Stimulated activated CD4-positive, alpha-beta T cell treated with anti-CD3 and anti-CD28 coated beads, Interleukin-4, amount 100 ng/mL, for 48 hours (primary cell): ENCODE results near the gene ZEB2.

ENCODE experiments used
- DNase-seq, 2 donors: peaks; one replicate each; pipeline ENCODE4 v3.0.0-alpha.2; 2020; ENCODE audit warnings: low read depth in 2 of 2

ZEB2 gene

DNA sequence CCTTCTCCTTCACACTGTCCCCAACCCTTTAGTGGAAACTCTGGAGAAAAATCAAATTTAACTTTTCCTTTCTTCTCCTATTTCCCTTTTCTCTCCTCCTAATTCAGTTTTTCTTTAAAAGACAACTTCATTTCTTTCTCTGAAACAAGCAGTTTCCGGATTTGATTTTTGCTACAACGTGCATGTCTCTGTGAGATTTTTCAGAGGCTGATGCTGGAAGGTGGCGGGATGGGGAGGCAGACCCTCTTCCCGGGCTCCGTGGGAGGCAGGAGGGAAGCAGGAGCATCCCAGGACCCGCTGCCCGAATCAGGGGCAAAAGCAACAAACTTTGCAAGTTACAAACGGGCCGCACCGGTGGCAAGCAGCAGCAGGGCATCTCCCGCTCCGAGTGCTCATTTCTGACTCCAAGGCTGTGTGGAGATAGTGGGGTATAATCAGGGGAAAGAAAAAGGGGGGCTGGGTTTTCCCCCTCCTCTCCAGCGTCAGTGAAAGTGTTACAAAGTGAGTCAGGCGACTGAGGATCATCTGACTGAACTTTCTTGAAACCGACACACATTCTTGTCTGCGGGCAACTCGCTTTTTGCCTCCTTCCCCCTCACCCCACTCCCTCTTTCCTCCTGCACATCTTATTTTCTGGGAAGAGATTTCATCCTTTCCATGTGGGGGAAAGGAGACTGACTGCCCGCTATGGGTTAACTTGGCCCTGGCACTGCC lies 6.4 kb downstream of the ZEB2 start:
- no peak for DNase-seq

DNA sequence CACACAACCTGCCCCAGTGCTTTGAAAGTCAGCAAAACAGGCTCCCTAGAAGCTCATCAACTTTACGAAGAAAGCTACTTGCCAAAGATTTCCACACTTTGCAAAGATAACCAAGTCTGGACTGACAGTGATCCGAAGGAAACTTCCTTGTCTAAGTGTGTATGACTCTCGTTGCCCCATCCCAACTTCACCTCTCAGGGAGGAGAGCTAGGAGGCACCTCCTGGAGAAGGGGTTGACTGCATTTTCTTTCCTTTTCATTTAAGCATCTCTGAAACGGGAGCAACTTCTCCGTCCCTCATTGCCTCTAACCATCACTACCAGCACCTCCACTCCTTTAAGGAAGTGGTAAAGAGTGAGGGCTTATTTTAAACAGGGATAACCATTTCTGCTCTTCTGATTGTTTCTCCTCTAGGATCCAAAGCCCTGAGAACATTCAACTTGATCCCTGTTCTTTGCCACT lies 7.0 kb downstream of the ZEB2 start:
- DNase-seq: no peak

DNA sequence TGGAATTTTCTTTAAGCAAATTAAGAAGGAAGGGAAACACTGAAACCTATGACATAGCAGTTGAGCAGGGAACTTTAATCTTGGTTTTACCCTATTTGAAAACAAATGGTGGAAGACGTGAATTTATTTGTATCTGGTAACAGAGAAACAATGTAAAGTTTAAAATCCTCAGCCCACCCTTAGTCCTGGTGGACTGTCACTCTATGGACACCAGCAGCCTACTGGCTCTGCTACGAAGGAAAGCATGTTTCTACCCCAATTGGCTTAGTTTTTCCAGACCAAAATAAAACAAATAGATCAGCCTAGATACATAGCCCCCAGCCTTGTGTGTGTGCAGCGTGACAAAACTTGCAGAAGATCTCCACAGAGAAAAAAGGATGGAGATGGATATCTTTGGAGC lies 7.4 kb downstream of the ZEB2 start:
- no peak for DNase-seq

DNA sequence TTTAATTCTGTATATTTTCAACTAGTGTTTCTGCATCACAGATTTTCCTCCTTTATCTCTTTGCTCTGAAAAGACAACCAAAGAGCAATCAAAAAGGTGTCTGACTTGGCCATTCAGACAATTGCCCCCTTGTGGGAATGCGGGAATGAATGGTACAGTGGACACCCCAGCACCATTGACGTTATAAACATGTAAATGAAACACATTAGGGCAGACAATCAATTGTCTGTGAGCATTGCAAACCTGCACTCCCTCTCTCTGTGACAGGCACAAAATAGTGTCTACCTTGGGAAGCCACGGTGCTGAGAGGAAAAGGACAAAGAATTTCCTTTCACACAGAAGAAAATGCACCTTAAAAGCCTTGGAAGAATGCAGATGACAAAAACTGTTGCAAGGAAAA lies 8.0 kb downstream of the ZEB2 start:
- no peak for DNase-seq

DNA sequence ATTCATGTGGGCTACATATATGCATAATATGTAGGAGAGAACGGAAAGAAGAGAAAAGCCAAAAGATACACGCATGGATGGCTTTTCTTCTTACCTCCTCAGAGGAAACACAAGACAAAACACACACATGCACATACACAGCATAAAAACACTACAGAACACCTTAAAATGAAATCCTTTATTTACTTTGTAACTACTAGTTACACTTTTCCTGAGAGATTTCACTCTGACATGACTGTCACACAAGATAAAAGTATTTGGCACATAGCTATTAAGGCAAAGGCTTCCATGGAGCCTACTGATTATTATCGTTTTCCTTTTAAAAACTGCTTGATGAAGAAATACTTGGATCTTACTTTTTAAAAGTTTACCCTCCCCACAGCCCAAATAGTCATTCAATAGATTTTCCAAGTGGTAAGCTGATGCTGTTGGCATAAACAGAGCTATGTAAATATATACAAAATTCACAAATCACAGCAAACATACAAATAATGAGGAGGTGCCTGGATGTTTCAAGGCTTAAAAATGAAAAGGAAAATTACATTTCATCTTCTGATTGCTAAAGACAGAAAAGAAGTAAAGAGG lies 8.6 kb downstream of the ZEB2 start:
- DNase-seq: no peak

DNA sequence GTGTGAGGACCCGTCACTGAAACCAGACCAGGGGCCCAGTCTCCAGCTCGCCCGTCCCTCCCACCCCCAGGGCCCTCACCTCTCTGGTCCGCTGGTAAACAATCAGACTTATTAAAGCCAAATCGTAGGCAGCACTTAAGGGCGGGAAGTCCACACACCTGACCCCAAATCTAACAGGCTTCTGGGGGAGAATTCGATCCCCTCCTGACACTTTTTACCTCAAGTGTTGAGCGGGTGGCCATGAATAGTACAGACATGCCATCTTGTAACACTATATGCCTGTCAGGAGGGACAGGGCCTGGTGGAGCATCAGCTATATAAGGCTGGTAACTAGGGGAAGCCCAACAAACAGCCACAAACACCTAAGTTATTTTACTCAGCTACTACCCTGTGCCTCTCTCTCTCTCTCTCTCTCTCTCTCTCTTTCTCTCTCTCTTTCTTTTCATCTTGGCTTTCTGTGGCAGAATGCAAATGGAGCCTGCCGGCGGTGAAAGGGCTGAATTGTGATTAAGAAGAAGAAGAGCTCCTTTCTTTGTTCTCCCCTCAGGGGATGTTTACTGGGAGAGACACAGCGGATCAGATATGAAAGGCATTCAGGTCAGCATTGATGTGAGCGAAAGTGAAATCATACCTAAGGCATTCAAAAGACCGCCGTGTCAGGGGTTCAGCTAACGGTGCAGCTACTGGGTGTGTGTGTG lies 9.5 kb downstream of the ZEB2 start:
- DNase-seq: no peak

DNA sequence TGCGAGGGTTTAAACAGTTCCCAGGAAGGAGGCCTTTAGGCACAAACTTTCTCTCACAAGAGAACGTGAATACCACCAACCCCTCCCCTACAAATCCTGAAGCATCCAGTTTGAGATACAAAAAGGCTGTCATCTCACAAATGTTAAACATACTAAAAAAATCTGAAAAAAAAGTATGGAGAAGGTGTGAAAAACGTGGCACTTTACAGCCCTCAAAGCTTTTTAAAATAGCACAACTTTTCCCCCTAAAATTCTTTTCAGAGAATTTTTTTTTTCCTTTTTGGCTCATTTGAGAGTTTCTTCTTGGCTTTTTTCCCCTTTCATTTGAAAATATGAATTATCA lies 10.1 kb downstream of the ZEB2 start:
- DNase-seq: no peak

DNA sequence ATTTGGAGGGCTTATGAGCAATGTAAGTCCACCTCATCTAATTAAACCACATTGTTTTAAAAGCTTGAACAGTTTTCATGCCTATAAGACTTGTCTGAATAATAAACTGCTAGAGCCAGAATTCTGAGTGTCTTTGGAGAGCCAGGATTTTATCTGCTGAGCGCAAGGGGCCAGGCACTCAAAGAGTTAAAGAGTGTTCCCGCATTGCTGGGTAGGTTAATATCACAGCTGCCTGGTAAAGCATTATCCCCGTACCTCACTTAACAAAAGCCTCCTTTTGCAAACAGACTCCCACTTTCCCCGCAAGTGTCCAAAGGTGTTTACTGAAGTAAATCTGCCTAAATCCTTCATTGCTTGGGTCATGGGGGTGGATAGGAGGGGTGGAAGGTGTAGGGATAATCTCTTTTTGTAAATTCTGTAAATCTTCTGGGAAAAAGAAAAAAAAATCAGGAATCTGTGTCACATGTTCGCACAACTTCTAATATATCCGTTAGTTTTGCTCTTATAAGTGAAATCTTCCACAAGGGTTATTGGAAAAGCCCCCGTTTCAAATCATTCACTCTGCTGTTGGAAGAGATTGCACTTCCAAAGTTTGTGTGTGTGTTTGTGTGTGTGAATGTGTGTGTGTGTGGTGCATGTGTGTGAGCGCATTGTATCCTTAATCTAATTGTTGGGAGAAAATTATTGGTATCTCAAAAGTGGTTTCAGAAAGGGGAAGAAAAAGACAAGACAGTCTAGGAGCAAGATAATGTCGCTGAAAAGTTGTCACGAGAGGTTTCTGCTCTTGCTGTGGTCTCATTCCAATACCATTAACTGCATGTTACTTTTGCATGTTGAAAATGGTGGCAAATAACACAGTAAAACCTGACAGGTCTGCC lies 10.7 kb downstream of the ZEB2 start:
- DNase-seq: no peak

DNA sequence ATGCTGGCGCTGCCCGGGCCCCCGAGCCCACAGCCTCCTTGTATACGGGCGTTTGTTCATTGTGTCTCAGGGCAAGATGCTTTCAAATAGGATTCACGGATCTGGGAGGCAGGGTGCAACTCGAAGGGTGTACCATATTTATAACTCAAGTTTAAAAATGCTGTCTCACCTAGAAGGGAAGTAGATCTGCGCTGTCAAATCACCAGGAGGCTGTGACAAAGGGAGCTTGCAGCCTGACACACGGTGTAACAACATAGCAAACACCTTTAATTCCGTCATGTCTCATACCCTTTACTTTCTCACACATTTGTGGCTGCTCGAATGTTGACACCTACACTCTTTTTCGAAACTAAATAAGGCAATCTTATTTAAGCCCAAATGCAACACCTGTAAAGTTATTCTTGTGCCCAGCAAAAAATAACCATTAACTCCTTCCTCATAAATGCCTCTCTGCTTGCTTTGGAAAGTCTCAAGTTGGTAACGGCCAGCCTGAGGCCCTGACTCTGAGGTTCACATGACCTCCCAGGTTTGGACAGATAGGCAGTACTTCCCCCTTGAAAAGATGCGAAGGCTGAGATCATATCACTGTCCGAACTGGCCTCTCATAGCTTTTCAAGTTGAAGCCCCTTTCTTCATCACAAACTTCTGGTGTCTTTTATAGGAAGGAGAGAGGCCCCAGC lies 11.6 kb downstream of the ZEB2 start:
- DNase-seq: no peak

DNA sequence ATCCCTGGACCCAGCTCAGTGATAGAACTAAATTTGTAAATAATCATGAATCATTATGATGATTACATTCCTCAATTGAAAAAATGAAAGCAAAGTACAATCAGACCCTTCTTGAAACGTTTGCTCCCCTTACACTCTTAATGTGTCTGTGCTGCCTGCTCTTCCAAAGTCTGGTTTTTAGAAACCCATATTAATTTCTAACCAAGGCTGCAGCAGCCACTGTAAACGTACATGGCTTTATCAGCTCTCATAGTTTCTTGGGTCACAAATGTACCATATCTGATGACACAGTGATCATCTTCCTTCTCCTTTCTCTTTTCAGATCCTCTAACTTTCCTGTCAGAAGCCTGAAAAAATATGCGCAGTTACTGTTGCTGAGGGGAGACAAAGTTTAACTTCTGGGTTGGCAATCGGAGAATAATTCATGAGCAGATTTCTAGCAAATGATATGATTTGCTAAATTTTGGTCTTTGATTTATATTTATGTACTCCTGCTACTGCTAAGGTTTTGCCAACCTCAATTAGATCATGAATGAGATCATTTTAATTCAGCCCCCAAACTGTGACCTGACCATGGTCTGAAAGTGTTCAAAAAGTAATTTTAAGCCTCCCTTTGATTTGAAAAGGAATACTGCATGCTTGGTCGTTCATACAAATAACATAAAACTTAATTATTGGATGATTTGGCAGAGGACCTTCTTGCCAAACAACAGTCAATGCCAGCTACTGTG lies 12.3 kb downstream of the ZEB2 start:
- no peak for DNase-seq

DNA sequence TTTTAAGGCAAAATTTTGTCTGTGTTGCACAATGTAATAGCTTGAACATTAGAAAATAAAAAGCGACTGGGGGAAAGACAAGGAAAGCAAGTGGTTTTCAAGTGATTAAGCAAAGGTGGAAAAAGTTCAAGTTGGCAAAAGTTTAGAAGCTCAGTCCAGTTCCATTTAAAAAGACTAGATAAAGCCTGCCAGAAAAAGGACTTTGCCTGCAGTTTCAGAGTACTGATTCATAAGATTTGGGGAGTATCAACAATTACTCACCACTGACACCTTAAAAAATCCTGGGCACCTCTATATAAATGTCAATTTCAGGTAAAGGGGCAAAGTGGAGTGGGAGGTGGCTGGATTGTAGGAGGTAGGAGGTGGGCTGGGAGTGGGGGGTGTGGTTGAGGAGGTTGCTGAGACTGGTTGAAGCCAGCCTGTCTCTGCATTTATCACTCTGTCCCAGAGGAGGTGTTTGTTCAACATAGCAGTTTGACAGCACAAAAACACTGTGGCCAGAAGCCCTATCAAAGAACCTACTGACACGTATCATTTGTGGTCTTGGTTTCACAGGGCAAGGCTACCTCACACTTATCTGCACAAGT lies 14.6 kb downstream of the ZEB2 start:
- DNase-seq: no peak

DNA sequence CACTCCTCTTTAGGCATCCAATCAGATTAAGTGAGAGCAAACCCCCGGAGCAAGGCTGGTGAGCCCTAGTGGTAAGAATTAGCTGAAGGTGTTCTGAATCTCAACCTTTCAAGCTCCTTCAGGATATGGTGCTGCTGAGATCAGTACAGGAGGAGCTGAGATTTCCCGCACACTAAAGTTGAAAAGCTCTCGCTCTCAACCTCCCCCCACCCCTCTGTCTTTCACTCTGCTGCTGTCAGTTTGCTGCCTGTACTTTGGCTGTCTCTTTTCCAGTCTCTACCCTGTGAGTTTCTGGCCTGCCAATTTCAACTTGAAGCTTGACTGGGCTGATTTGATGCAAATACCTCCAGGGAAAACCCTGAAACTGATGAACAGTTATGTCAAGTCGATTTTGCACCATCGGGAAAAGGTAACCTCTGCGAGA lies 15.7 kb downstream of the ZEB2 start:
- DNase-seq: no peak

DNA sequence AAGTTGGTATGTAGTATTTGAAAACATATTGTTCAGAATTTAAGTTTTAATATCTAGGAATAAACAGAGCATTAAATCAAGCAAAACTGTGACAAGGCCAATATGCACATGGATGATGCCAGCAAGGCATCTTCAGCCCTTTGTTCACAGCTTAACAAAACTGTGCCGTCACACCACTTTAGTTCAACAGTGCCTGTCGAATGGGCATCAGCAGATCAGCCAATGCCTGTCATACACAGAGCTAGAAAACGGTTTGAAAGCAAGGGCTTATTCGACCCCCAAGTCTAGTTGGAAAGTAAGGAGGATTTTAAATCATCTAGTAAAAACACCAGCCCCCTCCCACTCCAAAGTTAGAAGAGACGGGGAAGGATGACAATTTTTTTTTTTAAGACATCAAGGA lies 16.7 kb downstream of the ZEB2 start:
- no peak for DNase-seq

DNA sequence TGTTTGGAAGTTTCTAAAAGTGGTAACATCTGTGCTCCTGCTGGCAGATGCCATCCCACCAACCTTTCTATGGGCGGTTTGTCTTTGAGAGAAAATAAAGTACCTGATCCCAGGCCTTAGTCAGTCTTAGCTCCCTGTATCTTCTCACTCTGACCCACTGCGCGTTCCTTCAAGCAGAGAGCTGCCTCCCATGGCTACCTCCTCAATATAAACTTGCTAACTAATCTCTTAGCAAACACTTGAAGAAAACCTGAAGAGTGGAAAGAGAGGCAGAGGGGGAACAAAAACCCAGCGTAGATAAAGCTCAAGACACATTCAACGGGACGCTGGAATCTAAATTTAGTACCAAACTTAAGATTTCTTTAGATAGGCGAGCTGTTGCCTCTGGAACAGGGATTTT lies 17.6 kb downstream of the ZEB2 start:
- no peak for DNase-seq

DNA sequence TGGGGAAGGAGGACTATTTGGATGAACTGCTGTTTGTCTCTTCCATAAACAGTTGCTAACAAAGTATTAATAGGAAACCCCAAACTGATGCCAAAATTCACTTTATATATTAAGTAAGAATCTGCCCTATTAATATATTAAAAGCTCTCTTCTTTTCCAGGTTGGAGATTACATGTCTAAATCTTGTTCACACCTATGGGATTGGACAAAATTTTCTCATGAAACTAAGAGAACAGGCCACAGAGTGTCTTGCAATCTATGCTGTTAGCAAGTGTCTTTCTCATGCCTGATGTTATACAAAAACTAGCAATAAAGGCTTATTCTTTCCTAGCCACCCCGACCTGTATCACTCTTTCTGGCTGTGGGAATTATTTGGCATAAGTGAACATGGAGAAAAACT lies 18.3 kb downstream of the ZEB2 start:
- DNase-seq: no peak

DNA sequence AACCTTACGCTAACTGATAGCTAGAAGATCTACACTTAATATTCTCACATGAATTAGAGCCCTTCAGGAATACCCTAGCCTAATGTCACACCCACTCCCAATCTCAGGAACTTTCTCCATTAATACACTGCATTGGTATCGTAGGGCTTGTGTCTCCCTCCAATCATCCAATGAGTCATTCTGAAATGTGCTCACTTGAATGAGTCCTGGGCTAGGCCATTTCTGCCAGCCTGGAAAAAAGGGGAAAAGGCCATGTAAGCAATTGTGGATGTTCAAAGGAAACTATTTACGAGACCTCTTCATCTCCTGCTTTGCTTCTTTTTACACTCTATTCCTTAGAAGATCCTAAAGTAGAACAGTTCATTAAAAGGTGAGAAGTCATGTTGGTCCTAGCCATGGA lies 18.8 kb downstream of the ZEB2 start:
- no peak for DNase-seq

DNA sequence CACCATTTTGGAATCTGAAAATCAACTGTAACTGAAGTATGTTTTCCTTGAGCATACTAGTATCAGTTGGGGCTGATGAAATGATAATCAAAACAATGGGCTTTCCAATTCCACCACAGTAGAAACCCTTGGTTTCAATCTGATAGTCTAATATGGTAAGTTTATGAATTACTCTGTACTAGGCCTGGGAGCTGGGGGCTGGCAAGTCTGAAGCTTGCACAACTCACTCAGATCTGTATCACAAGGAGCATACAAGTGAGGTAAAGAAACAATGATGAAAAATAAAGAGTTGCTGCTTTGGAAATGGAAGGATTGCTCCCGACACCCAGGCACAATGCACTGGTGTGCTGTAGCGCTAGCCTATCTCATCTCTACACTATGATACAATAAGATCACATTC lies 19.4 kb downstream of the ZEB2 start:
- no peak for DNase-seq

DNA sequence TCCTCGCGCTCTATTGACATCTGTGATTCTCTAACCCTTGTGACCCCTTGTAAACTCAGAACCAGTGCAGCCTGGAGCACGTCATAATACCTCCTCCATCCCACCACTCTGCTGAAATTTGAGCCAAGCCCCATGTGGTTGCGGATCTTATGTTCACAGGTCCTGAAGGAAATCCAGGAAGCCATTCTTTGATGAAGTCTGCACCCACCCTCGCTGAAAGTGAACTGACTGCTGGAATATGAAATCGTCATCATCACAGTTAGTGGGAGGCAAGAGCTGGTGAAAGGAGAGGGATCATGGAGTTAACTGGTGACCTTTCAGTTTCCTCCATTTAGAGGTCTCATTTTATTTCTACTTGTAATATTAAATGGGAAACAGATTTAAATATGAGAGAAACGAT lies 21.6 kb downstream of the ZEB2 start:
- DNase-seq: no peak

DNA sequence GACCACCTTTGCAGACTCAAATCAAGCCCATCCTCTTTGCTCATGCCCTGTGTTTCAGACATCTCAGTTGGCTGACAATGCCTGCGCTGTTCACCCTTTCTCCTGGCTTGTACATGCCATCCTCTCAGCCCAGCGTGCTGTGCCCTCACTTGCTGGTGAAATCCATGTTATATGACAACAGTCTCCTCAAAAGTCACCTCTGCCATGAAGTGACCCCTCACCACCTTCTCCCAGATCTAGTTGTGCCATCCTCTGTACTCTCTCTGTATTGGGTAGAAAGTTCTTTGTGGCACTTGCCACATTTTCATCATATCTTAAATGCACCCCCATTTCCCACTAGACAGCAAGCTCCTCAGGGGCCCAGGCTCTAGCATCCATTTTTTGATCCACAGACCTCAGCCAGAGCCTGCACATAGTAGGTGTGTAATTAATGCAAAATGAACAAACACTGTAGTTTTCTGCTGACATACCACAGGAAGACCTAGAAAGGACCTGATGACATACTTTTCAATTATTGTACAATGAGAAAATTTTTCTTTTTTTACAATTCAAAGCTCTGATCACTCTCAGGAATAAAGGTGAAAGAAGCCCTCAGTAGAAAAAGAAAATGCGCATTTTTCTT lies 22.8 kb downstream of the ZEB2 start:
- DNase-seq: no peak
